Adrenal gland (tissue), 12 donors: ENCODE data around the gene ST6GALNAC3. TPM values are rescaled to one million over a fixed set of nuclear protein-coding genes. Genes with fewer than 3 reads are reported as not detected.

Experiments
- DNase-seq, 7 donors: peaks; one replicate each; pipeline ENCODE4 v3.0.0-alpha.2; 2019 to 2020
- H3K27ac ChIP-seq, 5 donors: fragments of 200-600 bp; sonication (generic) in 4 of 5; 1 replicate in 3 of 5; 2 replicates in 2 of 5; pipeline versions ENCODE4 v1.5.1 to v1.8.0; 2016 to 2020; ENCODE audit warnings: mild to moderate bottlenecking in 1 of 5
- H3K27me3 ChIP-seq: fragments of 200-600 bp; 2 replicates; pipeline ENCODE4 v1.8.0; 2021
- H3K36me3 ChIP-seq, 2 donors: fragments of 200-600 bp; replicated peaks in 1 of 2; 1 replicate in 1 of 2; 2 replicates in 1 of 2; pipeline versions ENCODE4 v1.5.1 to v1.8.0; 2018 to 2022
- H3K4me1 ChIP-seq, 2 donors: fragments of 200-600 bp; replicated peaks in 1 of 2; 1 replicate in 1 of 2; 2 replicates in 1 of 2; pipeline versions ENCODE4 v1.5.1 to v1.8.0; 2018 to 2021
- H3K4me3 ChIP-seq, 4 donors: fragments of 200-600 bp; sonication (generic) in 3 of 4; one replicate each; pipeline ENCODE4 v1.5.1; 2016 to 2018
- H3K9me3 ChIP-seq, 3 donors: fragments of 200-600 bp; sonication (generic) in 1 of 3; replicated peaks in 1 of 3; 1 replicate in 2 of 3; 2 replicates in 1 of 3; pipeline versions ENCODE4 v1.5.1 to v1.8.0; 2016 to 2021
- POLR2A ChIP-seq, 2 donors: fragments of 450-650 bp; IDR thresholded peaks; one replicate each; pipeline ENCODE4 v1.6.1; 2017; ENCODE audit warnings: antibody characterized with exemption in 2 of 2, mild to moderate bottlenecking in 2 of 2, moderate library complexity in 1 of 2
- WGBS, 4 donors: extraction: QIAGEN DNeasy Blood & Tissue Kit in 2 of 4; methylation state at CpG; one replicate each; pipeline versions ENCODE4 v1.1.5 to v1.1.7; 2013 to 2017; 5-methylcytosine and 5-hydroxymethylcytosine counted together
- intact Hi-C, 2 donors: fragments of 100-400 bp; cut with DNase I; formaldehyde crosslinking; loops; one replicate each; pipeline versions ENCODE4 v1.14.1 to v1.15.0; 2022 to 2023
- polyA plus RNA-seq, 3 donors: library from polyadenylated mRNA; stranded (reverse); fragments of 200-250 nt in 2 of 3; fragments of 350-450 nt in 1 of 3; fragmentation: Illumina TruSeq in 1 of 3; extraction: RNeasy Lipid Tissue Mini Kit (QIAGEN cat#74804) in 1 of 3; gene quantifications; one replicate each; pipeline ENCODE4 v1.2.3, GENCODE V29; 2013 to 2014
- total RNA-seq, 9 donors: library from RNA; depleted of rRNA in 4 of 9; stranded (reverse); fragments of >200 nt in 4 of 9; fragments of 120-200 nt in 1 of 9; fragmentation: NEBNext Ultra II Directional in 1 of 9; extraction: Animal tissue kit (Norgen Biotek cat#: 25700) in 1 of 9; gene quantifications; one replicate each; pipeline versions ENCODE4 v1.1.0 to v1.2.4, GENCODE V29; 2013 to 2023
- TF ChIP-seq, protein P1 (sequence below), 6 experiments: fragments of 450-650 bp in 4 of 6; fragments of 200-600 bp in 2 of 6; sonication (generic) in 1 of 6; IDR thresholded peaks; 1 replicate in 5 of 6; 2 replicates in 1 of 6; pipeline versions ENCODE4 v1.5.1 to v1.8.0; 2016 to 2021; ENCODE audit warnings: antibody characterized with exemption in 6 of 6, mild to moderate bottlenecking in 2 of 6, moderate library complexity in 1 of 6
- donor health status: healthy with polysubstance abuse.
- donor health status: Bipolar disorder and iron deficiency.
- donor health status: DM: yes; HTN: yes; CAD: no.
- donor health status: DM: no; HTN: no; CAD: no.
- donor health status: DM: no; HTN: no; CAD: no.
- donor health status: DM: yes; HTN: yes; CAD: no.

The ST6GALNAC3 gene
- total and polyA plus RNA-seq, 12 donors, result 1.4 to 11.5 (median 5.9) TPM

DNA sequence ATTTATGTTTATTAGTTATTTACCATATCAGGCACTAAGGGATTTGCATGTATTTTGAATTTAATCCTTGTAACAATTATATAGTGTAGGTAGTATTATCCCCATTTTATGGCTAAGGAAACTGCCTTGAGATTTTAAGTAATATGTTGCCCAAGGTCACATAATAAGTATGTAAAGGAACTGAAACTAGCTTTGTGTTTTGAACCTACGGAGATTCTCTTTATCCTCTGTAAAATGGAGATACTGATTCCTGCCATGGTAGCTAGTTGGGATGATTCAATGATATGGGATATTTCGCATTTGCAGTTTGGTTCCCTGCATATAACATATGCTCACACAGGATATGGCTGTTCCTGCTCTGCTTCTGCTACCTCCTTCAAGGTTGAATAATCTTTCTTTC is 144.3 kb downstream of the ST6GALNAC3 start:
- Histone ChIP-seq H3K27ac (no peak overlapping the region), H3K27me3 (no peaks in the 10 kb centered on the region), H3K9me3 (no peaks in the 10 kb centered on the region), H3K4me3 (no peak overlapping the region), H3K4me1 (no peaks in the 10 kb centered on the region), H3K36me3 (no peaks in the 10 kb centered on the region)
- intact Hi-C loops, result no loop called here
- no peak for DNase-seq
- 78 to 90% (median 86%) methylated on average over 2 of the region's 2 CpGs for WGBS, 4 donors
- TF ChIP-seq, protein P1, sequence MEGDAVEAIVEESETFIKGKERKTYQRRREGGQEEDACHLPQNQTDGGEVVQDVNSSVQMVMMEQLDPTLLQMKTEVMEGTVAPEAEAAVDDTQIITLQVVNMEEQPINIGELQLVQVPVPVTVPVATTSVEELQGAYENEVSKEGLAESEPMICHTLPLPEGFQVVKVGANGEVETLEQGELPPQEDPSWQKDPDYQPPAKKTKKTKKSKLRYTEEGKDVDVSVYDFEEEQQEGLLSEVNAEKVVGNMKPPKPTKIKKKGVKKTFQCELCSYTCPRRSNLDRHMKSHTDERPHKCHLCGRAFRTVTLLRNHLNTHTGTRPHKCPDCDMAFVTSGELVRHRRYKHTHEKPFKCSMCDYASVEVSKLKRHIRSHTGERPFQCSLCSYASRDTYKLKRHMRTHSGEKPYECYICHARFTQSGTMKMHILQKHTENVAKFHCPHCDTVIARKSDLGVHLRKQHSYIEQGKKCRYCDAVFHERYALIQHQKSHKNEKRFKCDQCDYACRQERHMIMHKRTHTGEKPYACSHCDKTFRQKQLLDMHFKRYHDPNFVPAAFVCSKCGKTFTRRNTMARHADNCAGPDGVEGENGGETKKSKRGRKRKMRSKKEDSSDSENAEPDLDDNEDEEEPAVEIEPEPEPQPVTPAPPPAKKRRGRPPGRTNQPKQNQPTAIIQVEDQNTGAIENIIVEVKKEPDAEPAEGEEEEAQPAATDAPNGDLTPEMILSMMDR (IDR thresholded peaks at IDR 0.05), result no peak
- TF ChIP-seq POLR2A (IDR thresholded peaks at IDR 0.05), result no peak

DNA sequence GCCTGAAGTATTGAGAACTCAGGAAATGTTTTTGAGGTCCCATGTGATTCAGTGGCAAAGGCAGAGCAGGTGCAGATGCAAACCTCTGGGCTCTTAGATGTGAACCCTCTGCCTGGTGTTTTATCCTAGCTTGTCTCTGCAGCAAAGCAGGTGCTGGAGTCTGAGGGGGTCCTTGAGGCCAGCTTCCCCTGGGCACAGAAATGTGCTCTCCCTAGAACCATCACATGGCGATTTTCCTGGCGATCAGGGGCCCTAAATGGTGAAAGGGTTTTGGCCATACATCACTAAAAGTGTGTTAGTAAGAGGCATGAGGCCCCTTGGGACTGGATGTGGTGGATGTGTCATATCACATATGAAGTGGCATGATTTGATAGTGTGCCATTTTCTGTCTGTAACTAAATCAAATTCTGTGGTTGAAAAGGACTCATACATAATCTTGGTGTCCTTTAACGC is 144.8 kb downstream of the ST6GALNAC3 start:
- WGBS, 4 donors, result 78 to 93% (median 91%) methylated on average over 1 to 3 of the region's 3 CpGs
- TF ChIP-seq, protein P1 (IDR thresholded peaks at IDR 0.05), result no peak
- no peak for TF ChIP-seq POLR2A (IDR thresholded peaks at IDR 0.05)
- Histone ChIP-seq H3K27me3 (no peaks in the 10 kb centered on the region), H3K27ac (no peak overlapping the region), H3K4me3 (no peak overlapping the region), H3K9me3 (no peaks in the 10 kb centered on the region), H3K36me3 (no peaks in the 10 kb centered on the region), H3K4me1 (no peaks in the 10 kb centered on the region)
- no peak for DNase-seq
- intact Hi-C loops, result no loop called here

DNA sequence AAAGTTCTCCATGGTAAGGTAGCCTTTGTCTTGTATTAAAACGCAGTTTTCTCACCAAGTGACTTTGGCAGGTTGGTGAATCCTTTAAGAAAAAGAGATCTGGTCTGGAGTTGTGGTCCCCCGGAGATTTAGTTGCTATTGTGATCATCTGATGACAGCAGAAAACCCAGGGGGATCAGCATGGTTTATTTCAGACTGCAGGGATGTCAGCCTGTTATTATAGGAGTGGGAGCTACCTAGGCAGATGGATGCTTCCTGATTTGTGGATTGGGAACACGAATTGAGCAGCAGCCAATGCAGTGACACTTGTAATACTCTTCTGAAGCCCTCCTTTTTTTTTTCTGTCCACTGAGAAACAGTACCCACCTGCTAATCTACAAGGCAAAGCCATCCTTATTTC is 150.2 kb downstream of the ST6GALNAC3 start:
- WGBS, 4 donors, result 55 to 90% (median 67%) methylated on average over 2 to 3 of the region's 3 CpGs
- TF ChIP-seq POLR2A (IDR thresholded peaks at IDR 0.05), result no peak
- TF ChIP-seq, protein P1 (IDR thresholded peaks at IDR 0.05), result no peak
- no peaks in the 10 kb centered on the region for H3K27me3 ChIP-seq
- H3K4me3 ChIP-seq, result no peak overlapping the region
- no peak overlapping the region for H3K27ac ChIP-seq
- no peak for DNase-seq
- intact Hi-C loops, result no loop called here
- no peaks in the 10 kb centered on the region for H3K4me1 ChIP-seq
- no peaks in the 10 kb centered on the region for H3K9me3 ChIP-seq
- H3K36me3 ChIP-seq, result no peaks in the 10 kb centered on the region

DNA sequence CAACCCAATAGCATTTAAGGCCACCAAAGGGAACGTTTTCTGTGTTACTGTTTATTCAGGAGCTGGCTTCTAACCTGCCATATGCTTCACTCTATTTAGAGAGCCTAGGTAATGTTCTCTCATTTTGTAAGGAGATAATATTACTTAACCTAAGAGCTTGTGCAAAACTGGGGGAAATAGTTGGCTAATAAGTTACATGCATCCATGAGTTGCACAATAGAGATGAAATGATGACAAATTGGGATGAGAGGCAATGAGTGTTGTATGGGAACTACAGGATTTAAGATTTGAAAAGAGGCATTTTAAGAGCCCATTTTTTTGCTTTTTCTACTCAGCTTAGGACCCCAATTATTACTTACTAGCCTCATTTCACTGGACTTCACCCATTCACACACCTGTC is 151.0 kb downstream of the ST6GALNAC3 start:
- Histone ChIP-seq H3K27me3 (no peaks in the 10 kb centered on the region), H3K36me3 (no peaks in the 10 kb centered on the region), H3K4me1 (no peaks in the 10 kb centered on the region), H3K9me3 (no peaks in the 10 kb centered on the region), H3K4me3 (no peak overlapping the region), H3K27ac (no peak overlapping the region)
- DNase-seq, result no peak
- WGBS, 4 donors, result 50 to 61% (median 53%) methylated on average over 1 of the region's 1 CpG
- TF ChIP-seq POLR2A (IDR thresholded peaks at IDR 0.05), result no peak
- intact Hi-C loops, result no loop called here

DNA sequence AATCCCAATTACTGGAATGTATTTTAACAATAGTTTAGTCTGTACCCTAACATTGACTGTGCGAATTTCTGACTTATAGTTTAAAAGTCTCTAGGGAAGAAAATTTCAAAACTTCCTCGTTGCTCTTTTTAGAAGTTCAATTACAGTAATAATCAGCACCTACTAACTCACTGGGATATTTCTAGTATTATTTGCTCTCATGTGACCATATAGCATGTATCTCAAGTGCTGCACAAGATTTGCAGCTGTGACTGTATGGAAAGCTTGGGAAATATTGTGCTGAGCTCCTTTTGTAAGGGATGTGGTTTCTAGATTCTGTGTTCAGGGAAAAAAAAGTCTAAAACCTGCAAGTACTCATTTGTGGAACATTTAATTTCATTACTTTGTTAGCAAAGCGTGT is 153.1 kb downstream of the ST6GALNAC3 start:
- no peak for DNase-seq
- intact Hi-C loops, result no loop called here
- Histone ChIP-seq H3K9me3 (no peaks in the 10 kb centered on the region), H3K36me3 (no peaks in the 10 kb centered on the region), H3K4me1 (no peaks in the 10 kb centered on the region), H3K4me3 (no peak overlapping the region), H3K27ac (no peak overlapping the region), H3K27me3 (no peaks in the 10 kb centered on the region)
- WGBS, 4 donors, result 62 to 76% (median 64%) methylated on average over 3 of the region's 3 CpGs
- no peak for TF ChIP-seq POLR2A (IDR thresholded peaks at IDR 0.05)
- TF ChIP-seq, protein P1 (IDR thresholded peaks at IDR 0.05), result no peak
